Liver (tissue), 9 donors: ENCODE results near the gene PLEKHM2. TPM values are rescaled to one million over a fixed set of nuclear protein-coding genes. Genes with fewer than 3 reads are reported as not detected.

Experiments
- DNase-seq: peaks from one replicate; pipeline ENCODE4 v3.0.0-alpha.2; 2017; ENCODE audit warnings: low spot score
- H3K27ac ChIP-seq, 2 donors: one replicate each; pipeline ENCODE4 v1.7.0; 2013; ENCODE audit warnings: inconsistent platforms in 2 of 2, low read length in 2 of 2, control low read depth in 1 of 2, low read depth in 1 of 2, mild to moderate bottlenecking in 1 of 2
- H3K27me3 ChIP-seq, 4 donors: one replicate each; pipeline versions ENCODE4 v1.6.1 to v1.7.0; 2013; ENCODE audit warnings: low read length in 3 of 4, inconsistent platforms in 1 of 4, mild to moderate bottlenecking in 1 of 4, moderate library complexity in 1 of 4; ENCODE audit not compliant: control insufficient read depth in 4 of 4, insufficient read depth in 4 of 4
- H3K36me3 ChIP-seq, 4 donors: one replicate each; pipeline versions ENCODE4 v1.6.1 to v1.7.0; 2013; ENCODE audit warnings: low read length in 3 of 4, mild to moderate bottlenecking in 3 of 4, low read depth in 1 of 4, moderate library complexity in 1 of 4; ENCODE audit not compliant: control insufficient read depth in 4 of 4, insufficient read depth in 3 of 4
- H3K4me1 ChIP-seq, 4 donors: one replicate each; pipeline versions ENCODE4 v1.6.1 to v1.7.0; 2013; ENCODE audit warnings: low read length in 3 of 4, mild to moderate bottlenecking in 3 of 4, moderate library complexity in 1 of 4; ENCODE audit not compliant: control insufficient read depth in 4 of 4, insufficient read depth in 4 of 4
- H3K4me3 ChIP-seq, 3 donors: one replicate each; pipeline versions ENCODE4 v1.6.1 to v1.7.0; 2013; ENCODE audit warnings: low read length in 3 of 3, control low read depth in 1 of 3, low read depth in 1 of 3, mild to moderate bottlenecking in 1 of 3
- H3K9ac ChIP-seq, 2 donors: one replicate each; pipeline ENCODE4 v1.7.0; 2013; ENCODE audit warnings: low read length in 2 of 2, mild to moderate bottlenecking in 2 of 2, moderate library complexity in 2 of 2, control low read depth in 1 of 2, low read depth in 1 of 2
- H3K9me3 ChIP-seq, 4 donors: one replicate each; pipeline versions ENCODE4 v1.6.1 to v1.7.0; 2013; ENCODE audit warnings: low read length in 3 of 4; ENCODE audit not compliant: control insufficient read depth in 4 of 4
- ATF3 ChIP-seq: IDR thresholded peaks from 2 replicates; pipeline ENCODE4 v1.6.1; 2016; ENCODE audit warnings: antibody characterized with exemption
- CTCF ChIP-seq: fragments of 150-350 bp; IDR thresholded peaks from 2 replicates; pipeline ENCODE4 v1.5.1; 2017; ENCODE audit warnings: improper control_type of control experiment, low read depth, low read length; ENCODE audit not compliant: missing input control
- EGR1 ChIP-seq, 2 donors: IDR thresholded peaks; 2 replicates each; pipeline ENCODE4 v1.6.1; 2016 to 2018; ENCODE audit warnings: antibody characterized with exemption in 2 of 2, low read depth in 2 of 2
- FOXA1 ChIP-seq: IDR thresholded peaks from 2 replicates; pipeline ENCODE4 v1.6.1; 2016; ENCODE audit warnings: antibody characterized with exemption
- FOXA2 ChIP-seq: IDR thresholded peaks from 2 replicates; pipeline ENCODE4 v1.6.1; 2016; ENCODE audit warnings: antibody characterized with exemption
- HNF4A ChIP-seq, 2 donors: conservative IDR thresholded peaks; 2 replicates each; pipeline ENCODE4 v1.6.1; 2016; ENCODE audit warnings: antibody characterized with exemption in 2 of 2, mild to moderate bottlenecking in 2 of 2
- HNF4G ChIP-seq: IDR thresholded peaks from 2 replicates; pipeline ENCODE4 v1.6.1; 2016; ENCODE audit warnings: antibody characterized with exemption
- JUND ChIP-seq, 2 donors: IDR thresholded peaks; 2 replicates each; pipeline ENCODE4 v1.6.1; 2016; ENCODE audit warnings: antibody characterized with exemption in 2 of 2
- MAX ChIP-seq: IDR thresholded peaks from 2 replicates; pipeline ENCODE4 v1.6.1; 2016; ENCODE audit warnings: antibody characterized with exemption
- NR2F2 ChIP-seq: IDR thresholded peaks from 2 replicates; pipeline ENCODE4 v1.6.1; 2016; ENCODE audit warnings: antibody characterized with exemption
- RAD21 ChIP-seq, 2 donors: IDR thresholded peaks; 2 replicates each; pipeline ENCODE4 v1.6.1; 2016; ENCODE audit warnings: antibody characterized with exemption in 2 of 2, mild to moderate bottlenecking in 2 of 2
- REST ChIP-seq: IDR thresholded peaks from 2 replicates; pipeline ENCODE4 v1.6.1; 2016; ENCODE audit warnings: antibody characterized with exemption, mild to moderate bottlenecking
- RXRA ChIP-seq, 2 donors: IDR thresholded peaks; 2 replicates each; pipeline ENCODE4 v1.6.1; 2017 to 2018; ENCODE audit warnings: antibody characterized with exemption in 2 of 2, mild to moderate bottlenecking in 1 of 2
- SP1 ChIP-seq: IDR thresholded peaks from 2 replicates; pipeline ENCODE4 v1.6.1; 2018; ENCODE audit warnings: antibody characterized with exemption, mild to moderate bottlenecking
- TAF1 ChIP-seq: conservative IDR thresholded peaks from 2 replicates; pipeline ENCODE4 v1.6.1; 2016; ENCODE audit warnings: antibody characterized with exemption, mild to moderate bottlenecking
- YY1 ChIP-seq: IDR thresholded peaks from 2 replicates; pipeline ENCODE4 v1.6.1; 2016; ENCODE audit warnings: antibody characterized with exemption, mild to moderate bottlenecking
- ZBTB33 ChIP-seq: IDR thresholded peaks from 2 replicates; pipeline ENCODE4 v1.6.1; 2016; ENCODE audit warnings: antibody characterized with exemption
- WGBS: extraction: QIAGEN DNeasy Blood & Tissue Kit; methylation state at CpG from one replicate; pipeline ENCODE4 v1.1.7; 2013; 5-methylcytosine and 5-hydroxymethylcytosine counted together
- polyA plus RNA-seq, 2 donors: library from polyadenylated mRNA; stranded (reverse) in 1 of 2; unstranded in 1 of 2; fragments of 200-250 nt in 1 of 2; fragments of >200 nt in 1 of 2; fragmentation: Nextera tagmentation in 1 of 2; extraction: Ambion mirVana in 1 of 2; gene quantifications; one replicate each; pipeline versions ENCODE4 v1.2.1 to v1.2.3, GENCODE V29; 2013 to 2015
- total RNA-seq, 2 donors: library from RNA; depleted of rRNA; stranded (reverse); fragments of >200 nt; gene quantifications; one replicate each; pipeline ENCODE4 v1.2.3, GENCODE V29; 2014
- donor health status: healthy.
- donor health status: healthy.
- donor health status: healthy.
- donor health status: healthy.
- donor health status: healthy.

The PLEKHM2 gene
- total and polyA plus RNA-seq, 4 donors = 4.1 to 22.6 (median 17.0) TPM

GRCh38 chr1:15690317-15690716 lies 6.2 kb downstream of the PLEKHM2 start:
- no peaks in the 10 kb centered on the region for H3K36me3 ChIP-seq
- H3K4me1 ChIP-seq = peaks cover 0 to 12% (median 4%) of the 10 kb centered on the region in 4 donors
- no peak for DNase-seq
- WGBS = 97% methylated on average over 6 of the region's 6 CpGs
- H3K9me3 ChIP-seq = no peaks in the 10 kb centered on the region
- no peaks in the 10 kb centered on the region for H3K27me3 ChIP-seq
- H3K9ac ChIP-seq = no peak overlapping the region
- H3K27ac ChIP-seq = no peak overlapping the region
- H3K4me3 ChIP-seq = no peak overlapping the region
- TF ChIP-seq RXRA (IDR thresholded peaks at IDR 0.05) (no peak), CTCF (no peak), SP1 (no peak), REST (no peak), TAF1 (no peak), HNF4A (conservative IDR thresholded peaks at IDR 0.05) (no peak), FOXA2 (no peak), YY1 (no peak), ZBTB33 (no peak), FOXA1 (no peak), ATF3 (no peak), EGR1 (IDR thresholded peaks at IDR 0.05; ENCODE audit: low read depth in 2 of 2) (no peak), NR2F2 (no peak), HNF4G (no peak)

- Histone ChIP-seq H3K27ac (no peak overlapping the region), H3K36me3 (no peaks in the 10 kb centered on the region), H3K4me3 (no peak overlapping the region), H3K4me1 (peaks cover 0 to 5% (median 0%) of the 10 kb centered on the region in 4 donors), H3K9me3 (no peaks in the 10 kb centered on the region), H3K9ac (no peak overlapping the region), H3K27me3 (no peaks in the 10 kb centered on the region)
- no peak for DNase-seq
- 89% methylated on average over 11 of the region's 11 CpGs for WGBS
- TF ChIP-seq JUND (IDR thresholded peaks at IDR 0.05) = no peak
- TF ChIP-seq RXRA (IDR thresholded peaks at IDR 0.05) = no peak
- TF ChIP-seq FOXA2 = no peak
- TF ChIP-seq HNF4A (conservative IDR thresholded peaks at IDR 0.05) = no peak
- no peak for TF ChIP-seq RAD21 (IDR thresholded peaks at IDR 0.05)
- no peak for TF ChIP-seq TAF1
- TF ChIP-seq ATF3 = no peak
- TF ChIP-seq SP1 = no peak
- no peak for TF ChIP-seq CTCF
- TF ChIP-seq ZBTB33 = no peak
- no peak for TF ChIP-seq NR2F2
- TF ChIP-seq YY1 = no peak
- no peak for TF ChIP-seq FOXA1
- no peak for TF ChIP-seq MAX
- TF ChIP-seq EGR1 (IDR thresholded peaks at IDR 0.05; ENCODE audit: low read depth in 2 of 2) = no peak
These were observed 7.4 kb downstream of the PLEKHM2 start for GRCh38 chr1:15691434-15692032.
